Measurements from ENCODE around the gene GPSM3. TPM values are rescaled to one million over a fixed set of nuclear protein-coding genes. Genes with fewer than 3 reads are reported as not detected.

GPSM3 gene
- total and polyA plus RNA-seq, 2 of the 13 experiments (the other 11 are each of a cell fraction or from before 2014, with no cell fraction given): 0.18 to 6.2 TPM

- in situ Hi-C loops (cut with HindIII; ENCODE audit: extremely low pct_ligation_motif_present, low pct_unique_long_range_greater_than_20kb): no loop called here
- 5% methylated on average over 2 of the region's 2 CpGs for WGBS (ENCODE audit: low lambda C conversion rate)
- DNase-seq (ENCODE audit: low spot score): no peak
- Histone ChIP-seq H3K4me2 (ENCODE audit: low read depth, low read length) (peak overlapping the region; percentile 88), H3K27ac (ENCODE audit: extremely low read length, insufficient read depth, low read length) (peak overlapping the region; percentile 55), H2AFZ (ENCODE audit: low read length) (no peak overlapping the region), H3K36me3 (replicated peaks in 1 of 2; ENCODE audit: control insufficient read depth in 1 of 2, insufficient read depth in 2 of 2, low read length in 2 of 2) (peaks cover 9 to 19% of the 10 kb centered on the region in 2 experiments; a peak in 4 of 5 replicates), H3K4me3 (replicated peaks in 1 of 3; ENCODE audit: insufficient read depth in 1 of 3, low read depth in 2 of 3, low read length in 3 of 3) (peak overlapping the region; percentile 96 to 98 (median 98)), H4K20me1 (ENCODE audit: insufficient read depth, low read length) (no peaks in the 10 kb centered on the region), H3K9ac (ENCODE audit: insufficient read depth, low read depth, low read length) (peak overlapping the region; percentile 92), H3K79me2 (ENCODE audit: insufficient read depth, low read length) (peaks cover 53% of the 10 kb centered on the region), H3K27me3 (ENCODE audit: control insufficient read depth in 1 of 2, insufficient read depth in 2 of 2, low read length in 2 of 2) (no peaks in the 10 kb centered on the region; a peak in 1 of 5 replicates), H3K4me1 (ENCODE audit: insufficient read depth, low read length) (peaks cover 60% of the 10 kb centered on the region), H3K9me3 (ENCODE audit: low read length) (no peaks in the 10 kb centered on the region)
- no peak for FAIRE-seq
- ATAC-seq: no peak
- TSS peak; percentile 53 for BruUV-seq (replicated peaks)
- intact Hi-C loops (cut with micrococcal nuclease; ENCODE audit: unreplicated experiment): loop anchor here (5.0 kb wide), 1 partner anchor 1092 kb away; no protein-coding TSS in a partner anchor
- POLR2A ChIA-PET: no interaction called here
- CTCF ChIA-PET (ENCODE audit: low intra/inter-chr PET ratio, low total read pairs): no interaction called here
- TF ChIP-seq ZNF496 (CRISPR knock-in tag; IDR thresholded peaks at IDR 0.05; ENCODE audit: insufficient replicate concordance): no peak
- TF ChIP-seq CERS6 (CRISPR knock-in tag; IDR thresholded peaks at IDR 0.05): no peak
- no peak for TF ChIP-seq ZNF446 (CRISPR knock-in tag; IDR thresholded peaks at IDR 0.05)
- 0 out of 2 replicates have a peak, but pooled peaks have one; percentile 18 for TF ChIP-seq ZSCAN25 (CRISPR knock-in tag; IDR thresholded peaks at IDR 0.05)
- 0 out of 2 replicates have a peak, but pooled peaks have one; percentile 1 for TF ChIP-seq ZNF614 (CRISPR knock-in tag; IDR thresholded peaks at IDR 0.05; ENCODE audit: borderline replicate concordance)
- TF ChIP-seq PRPF4 (IDR thresholded peaks at IDR 0.05; ENCODE audit: low read depth, low read length, poor library complexity, severe bottlenecking): no peak
- no peak for TF ChIP-seq ZZZ3 (CRISPR knock-in tag; IDR thresholded peaks at IDR 0.05; ENCODE audit: borderline replicate concordance)
- TF ChIP-seq, protein P1, sequence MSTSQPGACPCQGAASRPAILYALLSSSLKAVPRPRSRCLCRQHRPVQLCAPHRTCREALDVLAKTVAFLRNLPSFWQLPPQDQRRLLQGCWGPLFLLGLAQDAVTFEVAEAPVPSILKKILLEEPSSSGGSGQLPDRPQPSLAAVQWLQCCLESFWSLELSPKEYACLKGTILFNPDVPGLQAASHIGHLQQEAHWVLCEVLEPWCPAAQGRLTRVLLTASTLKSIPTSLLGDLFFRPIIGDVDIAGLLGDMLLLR (CRISPR knock-in tag; IDR thresholded peaks at IDR 0.05): 0 out of 2 replicates have a peak, but pooled peaks have one; percentile 38
- TF ChIP-seq ZNF382 (CRISPR knock-in tag; IDR thresholded peaks at IDR 0.05; ENCODE audit: borderline replicate concordance): no peak
- TF ChIP-seq SNAPC5 (CRISPR knock-in tag; IDR thresholded peaks at IDR 0.05; ENCODE audit: borderline replicate concordance): 0 out of 2 replicates have a peak, but pooled peaks have one; percentile 11
- 0 out of 2 replicates have a peak, but pooled peaks have one; percentile 11 for TF ChIP-seq ZBTB8A (CRISPR knock-in tag; IDR thresholded peaks at IDR 0.05; ENCODE audit: borderline replicate concordance, low read depth)
- no peak for TF ChIP-seq ZNF713 (CRISPR knock-in tag; IDR thresholded peaks at IDR 0.05)
- TF ChIP-seq POLR2AphosphoS5 (IDR thresholded peaks at IDR 0.05; ENCODE audit: low read depth, low read length): 0 out of 2 replicates have a peak, but pooled peaks have one; percentile 23
- TF ChIP-seq PCBP2 (optimal IDR thresholded peaks at IDR 0.05; ENCODE audit: low read depth, low read length, poor library complexity, severe bottlenecking): peak; percentile 99
- peak; percentile 60; the same call in 1 of the 2 replicates for TF ChIP-seq GLI4 (CRISPR knock-in tag; IDR thresholded peaks at IDR 0.05; ENCODE audit: borderline replicate concordance)
- no peak for TF ChIP-seq E2F1 (CRISPR knock-in tag; IDR thresholded peaks at IDR 0.05)
- 0 out of 2 replicates have a peak, but pooled peaks have one; percentile 5 for TF ChIP-seq REL (CRISPR knock-in tag; conservative IDR thresholded peaks at IDR 0.05)
- TF ChIP-seq NR2F6 (IDR thresholded peaks at IDR 0.05): peak; percentile 36; the same call in 1 of the 2 replicates
- no peak for TF ChIP-seq NR2F6 (CRISPR knock-in tag; IDR thresholded peaks at IDR 0.05)
Observed at GRCh38 chr6:32175322-32175710, 17.1 kb downstream of the GPSM3 start.
